ENCODE results near the gene PRDM16.

GRCh38 chr1:3409366-3410141 is 340.6 kb downstream of the PRDM16 start:
- TF ChIP-seq EZH2phosphoT487 (IDR thresholded peaks at IDR 0.05; ENCODE audit: borderline replicate concordance) (no peak), CTCF (conservative IDR thresholded peaks at IDR 0.05; ENCODE audit: low read length) (no peak)
